ENCODE results near the gene CRTC1.

DNA sequence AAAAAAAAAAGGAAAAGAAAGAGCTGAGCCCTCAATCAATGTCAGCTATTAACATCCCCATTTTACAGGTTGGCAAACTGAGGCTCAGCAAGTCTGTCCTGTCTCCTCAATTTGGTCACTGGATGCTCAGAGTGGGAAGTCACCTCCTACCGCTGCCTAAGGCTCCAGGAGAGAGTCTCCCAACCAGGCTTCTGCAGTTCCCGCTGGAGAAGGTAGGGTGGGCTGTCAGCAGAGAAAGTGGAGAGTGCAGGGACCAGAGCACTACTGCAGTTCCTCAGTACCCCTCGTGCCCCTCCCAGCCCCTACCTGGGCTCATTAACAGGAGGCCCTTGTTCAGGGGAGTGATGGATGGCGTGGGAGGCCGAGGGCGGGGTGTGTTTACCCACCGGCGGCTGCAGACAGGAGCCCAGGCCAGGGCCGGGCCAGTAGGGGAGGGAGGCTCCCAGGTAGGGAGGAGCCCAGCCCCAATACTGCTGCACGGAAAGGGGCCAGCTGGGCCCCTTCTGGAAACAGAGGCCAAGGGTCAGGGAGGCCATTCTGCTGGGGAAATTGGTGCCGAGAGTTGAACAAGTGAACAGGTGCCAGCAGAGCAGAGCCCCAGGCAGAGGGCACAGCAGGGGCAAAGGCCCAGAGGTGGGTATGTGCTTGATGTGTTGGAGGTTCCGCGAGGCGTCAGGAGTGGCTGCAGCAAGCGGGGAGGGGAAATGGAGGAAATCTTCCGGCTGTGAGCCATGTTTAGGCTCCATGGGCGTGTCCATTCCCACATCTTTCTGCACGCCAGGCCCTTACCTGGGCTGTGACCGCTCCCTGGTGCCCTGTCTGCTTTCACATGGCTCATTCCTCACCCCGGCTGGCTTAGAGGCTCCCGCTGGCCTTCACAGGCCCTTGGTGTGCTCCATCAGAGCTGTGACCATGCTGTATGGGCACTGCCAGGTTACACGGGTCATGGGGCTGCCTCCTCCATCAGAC, 115.2 kb downstream of the CRTC1 start:
- TF ChIP-seq, protein P1, sequence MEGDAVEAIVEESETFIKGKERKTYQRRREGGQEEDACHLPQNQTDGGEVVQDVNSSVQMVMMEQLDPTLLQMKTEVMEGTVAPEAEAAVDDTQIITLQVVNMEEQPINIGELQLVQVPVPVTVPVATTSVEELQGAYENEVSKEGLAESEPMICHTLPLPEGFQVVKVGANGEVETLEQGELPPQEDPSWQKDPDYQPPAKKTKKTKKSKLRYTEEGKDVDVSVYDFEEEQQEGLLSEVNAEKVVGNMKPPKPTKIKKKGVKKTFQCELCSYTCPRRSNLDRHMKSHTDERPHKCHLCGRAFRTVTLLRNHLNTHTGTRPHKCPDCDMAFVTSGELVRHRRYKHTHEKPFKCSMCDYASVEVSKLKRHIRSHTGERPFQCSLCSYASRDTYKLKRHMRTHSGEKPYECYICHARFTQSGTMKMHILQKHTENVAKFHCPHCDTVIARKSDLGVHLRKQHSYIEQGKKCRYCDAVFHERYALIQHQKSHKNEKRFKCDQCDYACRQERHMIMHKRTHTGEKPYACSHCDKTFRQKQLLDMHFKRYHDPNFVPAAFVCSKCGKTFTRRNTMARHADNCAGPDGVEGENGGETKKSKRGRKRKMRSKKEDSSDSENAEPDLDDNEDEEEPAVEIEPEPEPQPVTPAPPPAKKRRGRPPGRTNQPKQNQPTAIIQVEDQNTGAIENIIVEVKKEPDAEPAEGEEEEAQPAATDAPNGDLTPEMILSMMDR (IDR thresholded peaks at IDR 0.05; ENCODE audit: low read depth, low read length, missing input control): no peak
- TF ChIP-seq, protein P2, sequence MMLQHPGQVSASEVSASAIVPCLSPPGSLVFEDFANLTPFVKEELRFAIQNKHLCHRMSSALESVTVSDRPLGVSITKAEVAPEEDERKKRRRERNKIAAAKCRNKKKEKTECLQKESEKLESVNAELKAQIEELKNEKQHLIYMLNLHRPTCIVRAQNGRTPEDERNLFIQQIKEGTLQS (IDR thresholded peaks at IDR 0.05): no peak
- TF ChIP-seq TAF1 (conservative IDR thresholded peaks at IDR 0.05): no peak
- no peak for TF ChIP-seq HNF4G (IDR thresholded peaks at IDR 0.05)
- no peak for TF ChIP-seq YY1 (IDR thresholded peaks at IDR 0.05)
- no peak for TF ChIP-seq SP1 (IDR thresholded peaks at IDR 0.05)
- TF ChIP-seq, protein P3, sequence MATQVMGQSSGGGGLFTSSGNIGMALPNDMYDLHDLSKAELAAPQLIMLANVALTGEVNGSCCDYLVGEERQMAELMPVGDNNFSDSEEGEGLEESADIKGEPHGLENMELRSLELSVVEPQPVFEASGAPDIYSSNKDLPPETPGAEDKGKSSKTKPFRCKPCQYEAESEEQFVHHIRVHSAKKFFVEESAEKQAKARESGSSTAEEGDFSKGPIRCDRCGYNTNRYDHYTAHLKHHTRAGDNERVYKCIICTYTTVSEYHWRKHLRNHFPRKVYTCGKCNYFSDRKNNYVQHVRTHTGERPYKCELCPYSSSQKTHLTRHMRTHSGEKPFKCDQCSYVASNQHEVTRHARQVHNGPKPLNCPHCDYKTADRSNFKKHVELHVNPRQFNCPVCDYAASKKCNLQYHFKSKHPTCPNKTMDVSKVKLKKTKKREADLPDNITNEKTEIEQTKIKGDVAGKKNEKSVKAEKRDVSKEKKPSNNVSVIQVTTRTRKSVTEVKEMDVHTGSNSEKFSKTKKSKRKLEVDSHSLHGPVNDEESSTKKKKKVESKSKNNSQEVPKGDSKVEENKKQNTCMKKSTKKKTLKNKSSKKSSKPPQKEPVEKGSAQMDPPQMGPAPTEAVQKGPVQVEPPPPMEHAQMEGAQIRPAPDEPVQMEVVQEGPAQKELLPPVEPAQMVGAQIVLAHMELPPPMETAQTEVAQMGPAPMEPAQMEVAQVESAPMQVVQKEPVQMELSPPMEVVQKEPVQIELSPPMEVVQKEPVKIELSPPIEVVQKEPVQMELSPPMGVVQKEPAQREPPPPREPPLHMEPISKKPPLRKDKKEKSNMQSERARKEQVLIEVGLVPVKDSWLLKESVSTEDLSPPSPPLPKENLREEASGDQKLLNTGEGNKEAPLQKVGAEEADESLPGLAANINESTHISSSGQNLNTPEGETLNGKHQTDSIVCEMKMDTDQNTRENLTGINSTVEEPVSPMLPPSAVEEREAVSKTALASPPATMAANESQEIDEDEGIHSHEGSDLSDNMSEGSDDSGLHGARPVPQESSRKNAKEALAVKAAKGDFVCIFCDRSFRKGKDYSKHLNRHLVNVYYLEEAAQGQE (IDR thresholded peaks at IDR 0.05): no peak
- TF ChIP-seq, protein P4, sequence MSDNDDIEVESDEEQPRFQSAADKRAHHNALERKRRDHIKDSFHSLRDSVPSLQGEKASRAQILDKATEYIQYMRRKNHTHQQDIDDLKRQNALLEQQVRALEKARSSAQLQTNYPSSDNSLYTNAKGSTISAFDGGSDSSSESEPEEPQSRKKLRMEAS (IDR thresholded peaks at IDR 0.05): no peak
- TF ChIP-seq, protein P5, sequence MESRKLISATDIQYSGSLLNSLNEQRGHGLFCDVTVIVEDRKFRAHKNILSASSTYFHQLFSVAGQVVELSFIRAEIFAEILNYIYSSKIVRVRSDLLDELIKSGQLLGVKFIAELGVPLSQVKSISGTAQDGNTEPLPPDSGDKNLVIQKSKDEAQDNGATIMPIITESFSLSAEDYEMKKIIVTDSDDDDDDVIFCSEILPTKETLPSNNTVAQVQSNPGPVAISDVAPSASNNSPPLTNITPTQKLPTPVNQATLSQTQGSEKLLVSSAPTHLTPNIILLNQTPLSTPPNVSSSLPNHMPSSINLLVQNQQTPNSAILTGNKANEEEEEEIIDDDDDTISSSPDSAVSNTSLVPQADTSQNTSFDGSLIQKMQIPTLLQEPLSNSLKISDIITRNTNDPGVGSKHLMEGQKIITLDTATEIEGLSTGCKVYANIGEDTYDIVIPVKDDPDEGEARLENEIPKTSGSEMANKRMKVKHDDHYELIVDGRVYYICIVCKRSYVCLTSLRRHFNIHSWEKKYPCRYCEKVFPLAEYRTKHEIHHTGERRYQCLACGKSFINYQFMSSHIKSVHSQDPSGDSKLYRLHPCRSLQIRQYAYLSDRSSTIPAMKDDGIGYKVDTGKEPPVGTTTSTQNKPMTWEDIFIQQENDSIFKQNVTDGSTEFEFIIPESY (IDR thresholded peaks at IDR 0.05): no peak
- no peak for TF ChIP-seq RAD21 (IDR thresholded peaks at IDR 0.05)
- TF ChIP-seq NR2F2 (IDR thresholded peaks at IDR 0.05): no peak
- no peak for TF ChIP-seq GABPA (IDR thresholded peaks at IDR 0.05 in 1 of 2, conservative IDR thresholded peaks at IDR 0.05 in 1 of 2)
- no peak for TF ChIP-seq EGR1 (IDR thresholded peaks at IDR 0.05; ENCODE audit: low read depth in 2 of 2)
- no peak for TF ChIP-seq JUND (IDR thresholded peaks at IDR 0.05)

All from liver (tissue), 3 donors.